Heart right ventricle (tissue), 16 donors: ENCODE data around the gene ZBTB7C. TPM values are rescaled to one million over a fixed set of nuclear protein-coding genes. Genes with fewer than 3 reads are reported as not detected.

Source experiments
- ATAC-seq, 8 donors: fragments of 200-7000 bp; cut with Tn5 transposase; one replicate each; pipeline ENCODE4 v1.9.1; 2020; ENCODE audit warnings: mild to moderate bottlenecking in 8 of 8, moderate library complexity in 8 of 8, moderate number of reproducible peaks in 1 of 8
- DNase-seq, 2 donors: peaks; one replicate each; pipeline ENCODE4 v3.0.0-alpha.2; 2020
- H3K27ac ChIP-seq, 10 donors: fragments of 200-600 bp; sonication (generic) in 2 of 10; one replicate each; pipeline versions ENCODE4 v1.5.0 to v1.8.0; 2020 to 2022; ENCODE audit warnings: mild to moderate bottlenecking in 3 of 10
- H3K27me3 ChIP-seq, 7 donors: fragments of 200-600 bp; one replicate each; pipeline ENCODE4 v1.8.0; 2021 to 2022; ENCODE audit warnings: mild to moderate bottlenecking in 2 of 7
- H3K36me3 ChIP-seq, 9 donors: fragments of 200-600 bp; sonication (generic) in 1 of 9; one replicate each; pipeline versions ENCODE4 v1.5.0 to v1.8.0; 2020 to 2022; ENCODE audit warnings: mild to moderate bottlenecking in 2 of 9
- H3K4me1 ChIP-seq, 9 donors: fragments of 200-600 bp; sonication (generic) in 1 of 9; one replicate each; pipeline versions ENCODE4 v1.5.0 to v1.8.0; 2020 to 2022; ENCODE audit warnings: mild to moderate bottlenecking in 4 of 9
- H3K4me3 ChIP-seq, 10 donors: fragments of 200-600 bp; sonication (generic) in 2 of 10; one replicate each; pipeline versions ENCODE4 v1.5.0 to v1.8.0; 2020 to 2022; ENCODE audit warnings: mild to moderate bottlenecking in 7 of 10, moderate library complexity in 2 of 10
- H3K9me3 ChIP-seq, 11 donors: fragments of 200-600 bp in 10 of 11; sonication (generic) in 2 of 11; one replicate each; pipeline versions ENCODE4 v1.5.0 to v1.8.0; 2013 to 2022; ENCODE audit warnings: mild to moderate bottlenecking in 2 of 11, control low read depth in 1 of 11, moderate library complexity in 1 of 11
- CTCF ChIP-seq, 9 donors: fragments of 200-600 bp; sonication (generic) in 2 of 9; IDR thresholded peaks; one replicate each; pipeline versions ENCODE4 v1.5.0 to v1.8.0; 2021 to 2022; ENCODE audit warnings: antibody characterized with exemption in 9 of 9, mild to moderate bottlenecking in 5 of 9, moderate library complexity in 1 of 9
- WGBS, 2 donors: extraction: QIAGEN DNeasy Blood & Tissue Kit; methylation state at CpG; one replicate each; pipeline ENCODE4 v1.1.7; 2013; ENCODE audit warnings: inconsistent platforms in 1 of 2; 5-methylcytosine and 5-hydroxymethylcytosine counted together
- intact Hi-C, 10 donors: fragments of 100-400 bp; cut with DNase I; formaldehyde crosslinking; loops; one replicate each; pipeline versions ENCODE4 v1.11.1 to v1.14.2; 2022
- polyA plus RNA-seq, 2 donors: library from polyadenylated mRNA; stranded (reverse); fragments of 200-250 nt; gene quantifications; one replicate each; pipeline ENCODE4 v1.2.3, GENCODE V29; 2013
- total RNA-seq, 10 donors: library from RNA; stranded (reverse); fragmentation: NEBNext Ultra II Directional in 3 of 10; extraction: Animal tissue kit (Norgen Biotek cat#: 25700) in 3 of 10; gene quantifications; one replicate each; pipeline versions ENCODE4 v1.2.1 to v1.2.4, GENCODE V29; 2021 to 2023
- donor health status: Arrhythmogenic right ventricular cardiomyopathy.
- donor health status: ischemic (EF 13 %, LVEDD 7.1; RV severe dilation, severe dysfunction).
- donor health status: healthy with polysubstance abuse.
- donor health status: DM: no; HTN: yes; CAD: no.
- donor health status: DM: no; HTN: no; CAD: no.
- donor health status: ischemic (EF 25% LVEDD 6.9; RV normal size, moderate dysfunction).
- donor health status: ischemic (EF 25% LVEDD 5.7; RV mildly dilated, moderate dysfunction).
- donor health status: healthy.
- donor health status: DM: yes; HTN: yes; CAD: no.
- donor health status: Ischemic cardiomyopathy.
- donor health status: ischemic (EF 35%, LVEDD 5.7; RV mildly dilated, moderate dysfunction).
- donor health status: nonischemic (EF 11% LVEDD 7.7; RV severe dilation, severe dysfunction).
- donor health status: DM: yes; HTN: yes; CAD: no.
- donor health status: PGD.
- donor health status: ischemic (EF 29% LVEDD 5.4; RV normal size, mild dysfunction).
- donor health status: nonischemic (EF 23%, LVEDD 6.1; RV moderate dilation, normal function).

The ZBTB7C gene
- total and polyA plus RNA-seq, 12 donors, result 0.49 to 6.3 (median 1.5) TPM

DNA sequence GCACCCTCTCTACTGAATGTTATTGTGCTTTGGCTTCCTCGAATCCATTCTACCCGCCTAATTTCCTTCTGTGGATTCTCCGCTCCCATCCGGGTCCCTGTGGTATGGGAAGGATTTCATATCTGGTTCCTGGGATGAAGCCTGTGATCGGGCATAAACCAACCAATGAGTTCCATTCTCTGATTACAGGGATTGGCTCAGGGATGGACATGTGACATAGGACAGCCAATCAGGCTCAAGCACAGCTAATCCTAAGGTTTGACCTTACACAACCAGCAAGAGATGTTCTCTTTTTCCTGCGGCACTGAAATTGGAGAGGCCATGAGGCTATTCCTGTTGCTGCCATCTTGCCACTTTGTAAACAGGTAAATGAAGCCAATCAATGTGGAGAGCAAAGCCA lies 310.6 kb downstream of the ZBTB7C start:
- DNase-seq (no peak), ATAC-seq (no peak)
- H3K9me3 ChIP-seq, result no peaks in the 10 kb centered on the region
- H3K27ac ChIP-seq, result peak overlapping the region in 1 of 10 donors; percentile 14
- H3K4me3 ChIP-seq, result no peak overlapping the region
- peaks cover 0 to 4% (median 0%) of the 10 kb centered on the region in 9 donors for H3K4me1 ChIP-seq
- intact Hi-C loops, result no loop called here
- 81 to 96% methylated on average over 6 of the region's 6 CpGs for WGBS, 2 donors
- no peak for TF ChIP-seq CTCF (IDR thresholded peaks at IDR 0.05)
- H3K27me3 ChIP-seq, result peaks cover 0 to 5% (median 0%) of the 10 kb centered on the region in 7 donors
- H3K36me3 ChIP-seq, result no peaks in the 10 kb centered on the region

DNA sequence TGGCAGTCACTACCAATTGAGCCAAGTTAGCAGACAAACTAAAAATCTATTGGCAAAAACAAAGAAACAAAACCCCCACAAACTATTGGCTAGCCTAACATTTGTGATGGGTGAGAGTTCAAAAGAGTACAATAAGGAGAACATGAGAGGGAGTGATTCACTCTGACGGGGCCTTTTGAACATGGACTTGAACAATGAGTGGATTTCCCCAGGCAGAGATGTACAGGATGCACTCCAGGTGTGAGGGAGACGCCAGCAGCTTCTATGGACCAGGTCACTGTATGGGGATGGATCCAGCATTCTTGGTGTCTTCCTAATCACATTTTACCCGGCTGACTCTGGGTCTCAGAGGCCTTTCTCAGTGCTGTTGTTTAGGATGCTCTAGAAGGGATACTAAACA lies 311.2 kb downstream of the ZBTB7C start:
- H3K4me1 ChIP-seq, result peaks cover 0 to 4% (median 0%) of the 10 kb centered on the region in 9 donors

DNA sequence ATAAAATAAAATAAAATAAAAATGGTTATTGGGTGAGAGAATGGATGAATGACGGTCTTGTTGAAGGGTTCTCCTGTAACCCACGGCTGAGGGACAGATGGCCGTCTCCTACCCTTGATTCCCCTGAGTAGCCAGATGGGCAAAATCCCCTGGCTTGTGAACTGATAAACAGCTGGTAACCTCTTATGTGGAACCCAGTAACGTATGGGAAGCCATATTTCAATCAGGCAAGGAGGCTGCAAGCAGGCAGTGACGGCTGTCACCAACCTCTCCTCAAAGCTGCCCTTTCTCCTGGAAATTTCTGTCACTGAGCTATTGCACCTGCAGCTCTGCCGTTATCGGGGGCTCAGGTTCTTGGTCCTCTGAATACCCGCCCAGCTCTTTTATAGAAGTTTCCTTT lies 313.5 kb downstream of the ZBTB7C start:
- H3K4me1 ChIP-seq, result peaks cover 0 to 4% (median 0%) of the 10 kb centered on the region in 9 donors

More for the DNA sequence above, 311.2 kb downstream of the ZBTB7C start:
- H3K27ac ChIP-seq, result peak overlapping the region in 1 of 10 donors; percentile 14
- DNase-seq, result no peak
- no peaks in the 10 kb centered on the region for H3K36me3 ChIP-seq
- no peak overlapping the region for H3K4me3 ChIP-seq
- peak in 3 of 8 donors; percentile 14 to 22 (median 20) for ATAC-seq
- TF ChIP-seq CTCF (IDR thresholded peaks at IDR 0.05), result no peak
- WGBS, 2 donors, result 66 to 69% methylated on average over 3 of the region's 3 CpGs
- H3K9me3 ChIP-seq, result no peaks in the 10 kb centered on the region
- intact Hi-C loops, result no loop called here
- peaks cover 0 to 5% (median 0%) of the 10 kb centered on the region in 7 donors for H3K27me3 ChIP-seq

GRCh38 chr18:48093104-48093503 lies 316.1 kb downstream of the ZBTB7C start:
- Histone ChIP-seq H3K9me3 (no peaks in the 10 kb centered on the region), H3K36me3 (no peaks in the 10 kb centered on the region), H3K4me3 (no peak overlapping the region), H3K4me1 (peaks cover 0 to 4% (median 0%) of the 10 kb centered on the region in 9 donors), H3K27ac (no peak overlapping the region), H3K27me3 (no peaks in the 10 kb centered on the region)
- TF ChIP-seq CTCF (IDR thresholded peaks at IDR 0.05), result no peak
- no peak for ATAC-seq
- WGBS, 2 donors, result 90 to 95% methylated on average over 5 of the region's 5 CpGs
- intact Hi-C loops, result no loop called here
- DNase-seq, result no peak

More for the DNA sequence above, 313.5 kb downstream of the ZBTB7C start:
- intact Hi-C loops, result no loop called here
- no peak overlapping the region for H3K4me3 ChIP-seq
- H3K9me3 ChIP-seq, result no peaks in the 10 kb centered on the region
- no peak overlapping the region for H3K27ac ChIP-seq
- no peak for TF ChIP-seq CTCF (IDR thresholded peaks at IDR 0.05)
- ATAC-seq (no peak), DNase-seq (no peak)
- peaks cover 0 to 3% (median 0%) of the 10 kb centered on the region in 7 donors for H3K27me3 ChIP-seq
- WGBS, 2 donors, result 76 to 81% methylated on average over 8 of the region's 8 CpGs
- H3K36me3 ChIP-seq, result no peaks in the 10 kb centered on the region
